Hematopoietic multipotent progenitor cell treated with erythropoietin and hydrocortisone succinate and interleukin-3 and kit ligand, for 8 days (in vitro differentiated cells): Measurements from ENCODE around the gene NISCH.

Experiments
- DNase-seq: peaks from one replicate; pipeline ENCODE4 v3.0.0-alpha.2; 2015

The NISCH gene

GRCh38 chr3:52450489-52451236 is 4.7 kb upstream of the NISCH start:
- DNase-seq = no peak

- no peak for DNase-seq
Observed at GRCh38 chr3:52451237-52452083, 3.9 kb upstream of the NISCH start.

- DNase-seq = no peak
Observed at GRCh38 chr3:52452126-52452525, 3.3 kb upstream of the NISCH start.

GRCh38 chr3:52452570-52453221 is 2.7 kb upstream of the NISCH start:
- DNase-seq = no peak

GRCh38 chr3:52453496-52454249 is 1.7 kb upstream of the NISCH start, which contains the start of gene TNNC1:
TNNC1 (minus strand) TSS chr3:52454041; CDS start chr3:52454015, 26 bp downstream.
- DNase-seq = no peak

- peak; percentile 45 for DNase-seq
Observed at GRCh38 chr3:52454250-52454937, 1.0 kb upstream of the NISCH start.

GRCh38 chr3:52454938-52455282 is 494 bp upstream of the NISCH start:
- no peak for DNase-seq

- DNase-seq = no peak
Observed at GRCh38 chr3:52456169-52456799, 880 bp downstream of the NISCH start.

- DNase-seq = no peak
Observed at GRCh38 chr3:52456800-52457183, 1.4 kb downstream of the NISCH start.

- DNase-seq = no peak
Observed at GRCh38 chr3:52458031-52458760, 2.8 kb downstream of the NISCH start.

- DNase-seq = no peak
Observed at GRCh38 chr3:52458770-52459545, 3.6 kb downstream of the NISCH start.

GRCh38 chr3:52461874-52462273 is 6.5 kb downstream of the NISCH start:
- DNase-seq = no peak

- no peak for DNase-seq
Observed at GRCh38 chr3:52463416-52463815, 8.0 kb downstream of the NISCH start.

GRCh38 chr3:52468336-52468735 is 12.9 kb downstream of the NISCH start:
- DNase-seq = no peak

GRCh38 chr3:52469001-52469400 is 13.6 kb downstream of the NISCH start:
- DNase-seq = no peak

- DNase-seq = no peak
Observed at GRCh38 chr3:52470920-52471319, 15.5 kb downstream of the NISCH start.

GRCh38 chr3:52471371-52472238 is 16.2 kb downstream of the NISCH start:
- DNase-seq = peak; percentile 51

- DNase-seq = no peak
Observed at GRCh38 chr3:52472239-52473000, 17.0 kb downstream of the NISCH start.
